HCT116 (cell line): ENCODE results near the gene FGFRL1. TPM values are rescaled to one million over a fixed set of nuclear protein-coding genes. Genes with fewer than 3 reads are reported as not detected.

Experiments
- ATAC-seq: fragments of 200-7000 bp; cut with Tn5 transposase; 2 replicates; pipeline ENCODE4 v1.9.1; 2020; ENCODE audit warnings: mild to moderate bottlenecking, moderate library complexity
- BruUV-seq: library from RNA; stranded (reverse); fragments of 400-500 nt; replicated peaks from 2 replicates; lab custom pipeline; 2021; lab: Mats Ljungman, UMichigan
- CTCF ChIA-PET: fragments of 300-600 bp; sonication (Branson Sonifier 250); formaldehyde crosslinking; loops from one replicate; lab custom pipeline; 2021; ENCODE audit warnings: antibody characterized with exemption; lab: Charles Lee
- POLR2A ChIA-PET: fragments of 300-600, 350-600 bp; sonication (Branson Sonifier 250); formaldehyde crosslinking; loops from one replicate; lab custom pipeline; 2021; ENCODE audit warnings: antibody characterized with exemption; lab: Charles Lee
- RAD21 ChIA-PET, 2 experiments: fragments of 300-600 bp; sonication (Branson Sonifier 250); formaldehyde crosslinking; loops; one replicate each; lab custom pipeline; 2023; ENCODE audit warnings: low total read pairs in 2 of 2; ENCODE audit not compliant: uncharacterized antibody in 2 of 2, unreplicated experiment in 2 of 2, low non-redundant PET in 1 of 2; lab: Charles Lee
- DNase-seq: peaks from one replicate; pipeline ENCODE4 v3.0.0-alpha.2; 2010; ENCODE audit warnings: low read depth, low spot score
- H2AFZ ChIP-seq: fragments of 200-600 bp; shearing (Covaris generic), sonication (generic); 2 replicates; pipeline ENCODE4 v1.6.1; 2017; ENCODE audit warnings: low read depth, mixed run types, mixed read lengths, antibody characterized with exemption, low read length; ENCODE audit not compliant: poor library complexity, severe bottlenecking
- H3K27ac ChIP-seq: 2 replicates; pipeline ENCODE4 v1.5.1; 2012; ENCODE audit warnings: low read depth, low read length
- H3K27me3 ChIP-seq: fragments of 200-600 bp; sonication (generic); 2 replicates; pipeline ENCODE4 v1.6.1; 2016; ENCODE audit warnings: mixed run types, low read length, mixed read lengths; ENCODE audit not compliant: insufficient read depth
- H3K36me3 ChIP-seq, 2 experiments: fragments of 200-500 bp in 1 of 2; fragments of 200-600 bp in 1 of 2; sonication (Bioruptor generic) in 1 of 2; sonication (generic) in 1 of 2; 2 replicates each; pipeline versions ENCODE4 v1.5.1 to v1.6.1; 2014 to 2016; ENCODE audit warnings: low read length in 2 of 2, inconsistent platforms in 1 of 2, mixed read lengths in 1 of 2, mixed run types in 1 of 2; ENCODE audit not compliant: insufficient read depth in 2 of 2, control insufficient read depth in 1 of 2
- H3K4me1 ChIP-seq, 2 experiments: fragments of 200-600 bp in 1 of 2; sonication (generic) in 1 of 2; 2 replicates each; pipeline versions ENCODE4 v1.5.1 to v1.6.1; 2012 to 2017; ENCODE audit warnings: low read length in 2 of 2, inconsistent platforms in 1 of 2, mild to moderate bottlenecking in 1 of 2, mixed read lengths in 1 of 2, mixed run types in 1 of 2, moderate library complexity in 1 of 2; ENCODE audit not compliant: insufficient read depth in 2 of 2, control insufficient read depth in 1 of 2
- H3K4me2 ChIP-seq: fragments of 200-600 bp; sonication (generic); 2 replicates; pipeline ENCODE4 v1.6.1; 2017; ENCODE audit warnings: mixed run types, low read length, mixed read lengths
- H3K4me3 ChIP-seq, 2 experiments: fragments of 200-600 bp in 1 of 2; sonication (generic) in 1 of 2; replicated peaks in 1 of 2; 2 replicates each; pipeline ENCODE4 v1.5.1; 2011 to 2016; ENCODE audit warnings: low read length in 2 of 2, control low read depth in 1 of 2, low read depth in 1 of 2, mild to moderate bottlenecking in 1 of 2, mixed read lengths in 1 of 2, mixed run types in 1 of 2
- H3K79me2 ChIP-seq: fragments of 200-600 bp; sonication (generic); 2 replicates; pipeline ENCODE4 v1.6.1; 2017; ENCODE audit warnings: mild to moderate bottlenecking, mixed run types, low read length, moderate library complexity, mixed read lengths; ENCODE audit not compliant: insufficient read depth
- H3K9ac ChIP-seq: fragments of 200-600 bp; sonication (generic); 2 replicates; pipeline ENCODE4 v1.6.1; 2016; ENCODE audit warnings: low read length, mixed read lengths
- H3K9me2 ChIP-seq: fragments of 200-600 bp; sonication (generic), shearing (Covaris generic); 2 replicates; pipeline ENCODE4 v1.6.1; 2017; ENCODE audit warnings: mixed run types, mild to moderate bottlenecking, moderate library complexity; ENCODE audit not compliant: insufficient read depth
- H3K9me3 ChIP-seq, 2 experiments: fragments of 200-500 bp in 1 of 2; fragments of 200-600 bp in 1 of 2; sonication (Bioruptor generic) in 1 of 2; sonication (generic) in 1 of 2; 2 replicates each; pipeline ENCODE4 v1.6.1; 2014 to 2017; ENCODE audit warnings: low read length in 2 of 2, mixed read lengths in 2 of 2, inconsistent platforms in 1 of 2, low read depth in 1 of 2, mild to moderate bottlenecking in 1 of 2, mixed run types in 1 of 2, moderate library complexity in 1 of 2; ENCODE audit not compliant: control insufficient read depth in 1 of 2, insufficient read depth in 1 of 2
- H4K20me1 ChIP-seq: fragments of 200-600 bp; sonication (generic), shearing (Covaris generic); 2 replicates; pipeline ENCODE4 v1.6.1; 2017; ENCODE audit warnings: mixed run types, mild to moderate bottlenecking, moderate library complexity; ENCODE audit not compliant: insufficient read depth
- CBX3 ChIP-seq: IDR thresholded peaks from 2 replicates; pipeline ENCODE4 v1.6.1; 2012; ENCODE audit warnings: low read depth
- CEBPB ChIP-seq: IDR thresholded peaks from 2 replicates; pipeline ENCODE4 v1.6.1; 2012; ENCODE audit warnings: low read depth
- EGR1 ChIP-seq: IDR thresholded peaks from 2 replicates; pipeline ENCODE4 v1.6.1; 2012; ENCODE audit warnings: low read depth
- ELF1 ChIP-seq: IDR thresholded peaks from 2 replicates; pipeline ENCODE4 v1.6.1; 2012; ENCODE audit warnings: low read depth, borderline replicate concordance
- JUND ChIP-seq: IDR thresholded peaks from 2 replicates; pipeline ENCODE4 v1.6.1; 2012
- POLR2AphosphoS5 ChIP-seq: IDR thresholded peaks from 2 replicates; pipeline ENCODE4 v1.6.1; 2011; ENCODE audit warnings: mild to moderate bottlenecking, low read depth, low read length, moderate library complexity
- SIN3A ChIP-seq: IDR thresholded peaks from 2 replicates; pipeline ENCODE4 v1.6.1; 2012; ENCODE audit warnings: low read depth
- SP1 ChIP-seq: IDR thresholded peaks from 2 replicates; pipeline ENCODE4 v1.6.1; 2012; ENCODE audit warnings: low read depth
- TCF7L2 ChIP-seq: IDR thresholded peaks from 2 replicates; pipeline ENCODE4 v1.7.0; 2011; ENCODE audit warnings: borderline replicate concordance, inconsistent platforms; ENCODE audit not compliant: insufficient read depth, insufficient read length; ENCODE audit errors: extremely low read depth
- YY1 ChIP-seq: IDR thresholded peaks from 2 replicates; pipeline ENCODE4 v1.6.1; 2011; ENCODE audit warnings: low read length, low read depth, moderate library complexity, mild to moderate bottlenecking; ENCODE audit not compliant: insufficient replicate concordance; ENCODE audit errors: extremely low read depth
- ZFX ChIP-seq: fragments of 450-650 bp; IDR thresholded peaks from 2 replicates; pipeline ENCODE4 v1.6.1; 2017
- ZNF274 ChIP-seq: fragments of 200-500 bp; sonication (Bioruptor generic); IDR thresholded peaks from 2 replicates; pipeline ENCODE4 v1.6.1; 2014; ENCODE audit warnings: mild to moderate bottlenecking, low read depth, low read length, inconsistent platforms
- intact Hi-C: fragments of 100-400 bp; cut with micrococcal nuclease; formaldehyde crosslinking; loops from 2 replicates; pipeline ENCODE4 v1.10.0; 2022
- total RNA-seq: library from RNA; stranded (reverse); gene quantifications from one replicate; pipeline ENCODE4 v1.2.1, GENCODE V29; 2021; ENCODE audit not compliant: unreplicated experiment
- TF ChIP-seq, protein P1 (sequence below): IDR thresholded peaks from 2 replicates; pipeline ENCODE4 v1.6.1; 2012
- TF ChIP-seq, protein P2 (sequence below): IDR thresholded peaks from 2 replicates; pipeline ENCODE4 v1.6.1; 2012; ENCODE audit warnings: low read depth
- TF ChIP-seq, protein P3 (sequence below): IDR thresholded peaks from 2 replicates; pipeline ENCODE4 v1.6.1; 2011; ENCODE audit warnings: mild to moderate bottlenecking, low read length, moderate library complexity; ENCODE audit not compliant: insufficient replicate concordance; ENCODE audit errors: extremely low read depth
- TF ChIP-seq, protein P4 (sequence below): IDR thresholded peaks from 2 replicates; pipeline ENCODE4 v1.6.1; 2012
- TF ChIP-seq, protein P5 (sequence below), 3 experiments: fragments of 200-600 bp in 1 of 3; sonication (generic) in 1 of 3; IDR thresholded peaks in 2 of 3; conservative IDR thresholded peaks in 1 of 3; 2 replicates each; pipeline ENCODE4 v1.5.1; 2012 to 2017; ENCODE audit warnings: low read depth in 2 of 3, low read length in 2 of 3, antibody characterized with exemption in 1 of 3, borderline replicate concordance in 1 of 3, control low read depth in 1 of 3, mild to moderate bottlenecking in 1 of 3, mixed read lengths in 1 of 3, mixed run types in 1 of 3, moderate library complexity in 1 of 3; ENCODE audit not compliant: insufficient read depth in 1 of 3

FGFRL1 gene
- total RNA-seq, 1 experiment from 2014 or later: 91.1 TPM

DNA sequence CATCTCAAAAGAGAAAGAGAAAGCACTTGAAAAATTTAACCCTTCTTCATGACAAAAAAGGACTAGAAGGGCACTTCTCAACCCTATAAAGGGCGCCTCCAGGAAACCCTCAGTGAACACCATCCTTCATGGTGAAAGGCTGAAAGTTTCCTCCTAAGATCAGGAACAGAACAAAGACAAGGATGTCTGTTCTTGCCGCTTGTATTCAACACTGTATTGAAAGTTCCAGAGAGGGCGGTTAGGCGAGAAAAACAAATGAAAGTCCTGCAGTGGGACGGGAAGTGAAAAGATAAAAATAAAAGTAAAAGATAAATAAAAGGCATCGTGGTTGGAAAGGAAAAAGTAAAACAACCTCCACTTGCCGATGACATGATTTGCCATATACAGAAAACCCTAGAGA, 51.0 kb downstream of the FGFRL1 start:
- no peaks in the 10 kb centered on the region for H3K4me1 ChIP-seq
- no peak overlapping the region for H3K27ac ChIP-seq
- intact Hi-C loops: no loop called here
- ATAC-seq: no peak
- BruUV-seq: no TSS peak
- H4K20me1 ChIP-seq: no peaks in the 10 kb centered on the region
- no peak overlapping the region for H3K4me2 ChIP-seq
- H3K9ac ChIP-seq: no peak overlapping the region
- H3K79me2 ChIP-seq: no peaks in the 10 kb centered on the region
- no peak for DNase-seq
- ChIA-PET POLR2A (no interaction called here), CTCF (no interaction called here), RAD21 (no interaction called here)
- H3K9me2 ChIP-seq: no peaks in the 10 kb centered on the region
- no peak overlapping the region for H2AFZ ChIP-seq
- no peaks in the 10 kb centered on the region for H3K36me3 ChIP-seq
- H3K4me3 ChIP-seq: no peak overlapping the region
- TF ChIP-seq POLR2AphosphoS5 (no peak), ZNF274 (no peak), YY1 (no peak), CEBPB (no peak), ELF1 (no peak), SIN3A (no peak), JUND (no peak), TCF7L2 (no peak), EGR1 (no peak), SP1 (no peak), ZFX (no peak), CBX3 (no peak)
- TF ChIP-seq, protein P1, sequence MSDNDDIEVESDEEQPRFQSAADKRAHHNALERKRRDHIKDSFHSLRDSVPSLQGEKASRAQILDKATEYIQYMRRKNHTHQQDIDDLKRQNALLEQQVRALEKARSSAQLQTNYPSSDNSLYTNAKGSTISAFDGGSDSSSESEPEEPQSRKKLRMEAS: no peak
- TF ChIP-seq, protein P2, sequence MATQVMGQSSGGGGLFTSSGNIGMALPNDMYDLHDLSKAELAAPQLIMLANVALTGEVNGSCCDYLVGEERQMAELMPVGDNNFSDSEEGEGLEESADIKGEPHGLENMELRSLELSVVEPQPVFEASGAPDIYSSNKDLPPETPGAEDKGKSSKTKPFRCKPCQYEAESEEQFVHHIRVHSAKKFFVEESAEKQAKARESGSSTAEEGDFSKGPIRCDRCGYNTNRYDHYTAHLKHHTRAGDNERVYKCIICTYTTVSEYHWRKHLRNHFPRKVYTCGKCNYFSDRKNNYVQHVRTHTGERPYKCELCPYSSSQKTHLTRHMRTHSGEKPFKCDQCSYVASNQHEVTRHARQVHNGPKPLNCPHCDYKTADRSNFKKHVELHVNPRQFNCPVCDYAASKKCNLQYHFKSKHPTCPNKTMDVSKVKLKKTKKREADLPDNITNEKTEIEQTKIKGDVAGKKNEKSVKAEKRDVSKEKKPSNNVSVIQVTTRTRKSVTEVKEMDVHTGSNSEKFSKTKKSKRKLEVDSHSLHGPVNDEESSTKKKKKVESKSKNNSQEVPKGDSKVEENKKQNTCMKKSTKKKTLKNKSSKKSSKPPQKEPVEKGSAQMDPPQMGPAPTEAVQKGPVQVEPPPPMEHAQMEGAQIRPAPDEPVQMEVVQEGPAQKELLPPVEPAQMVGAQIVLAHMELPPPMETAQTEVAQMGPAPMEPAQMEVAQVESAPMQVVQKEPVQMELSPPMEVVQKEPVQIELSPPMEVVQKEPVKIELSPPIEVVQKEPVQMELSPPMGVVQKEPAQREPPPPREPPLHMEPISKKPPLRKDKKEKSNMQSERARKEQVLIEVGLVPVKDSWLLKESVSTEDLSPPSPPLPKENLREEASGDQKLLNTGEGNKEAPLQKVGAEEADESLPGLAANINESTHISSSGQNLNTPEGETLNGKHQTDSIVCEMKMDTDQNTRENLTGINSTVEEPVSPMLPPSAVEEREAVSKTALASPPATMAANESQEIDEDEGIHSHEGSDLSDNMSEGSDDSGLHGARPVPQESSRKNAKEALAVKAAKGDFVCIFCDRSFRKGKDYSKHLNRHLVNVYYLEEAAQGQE: no peak
- TF ChIP-seq, protein P3, sequence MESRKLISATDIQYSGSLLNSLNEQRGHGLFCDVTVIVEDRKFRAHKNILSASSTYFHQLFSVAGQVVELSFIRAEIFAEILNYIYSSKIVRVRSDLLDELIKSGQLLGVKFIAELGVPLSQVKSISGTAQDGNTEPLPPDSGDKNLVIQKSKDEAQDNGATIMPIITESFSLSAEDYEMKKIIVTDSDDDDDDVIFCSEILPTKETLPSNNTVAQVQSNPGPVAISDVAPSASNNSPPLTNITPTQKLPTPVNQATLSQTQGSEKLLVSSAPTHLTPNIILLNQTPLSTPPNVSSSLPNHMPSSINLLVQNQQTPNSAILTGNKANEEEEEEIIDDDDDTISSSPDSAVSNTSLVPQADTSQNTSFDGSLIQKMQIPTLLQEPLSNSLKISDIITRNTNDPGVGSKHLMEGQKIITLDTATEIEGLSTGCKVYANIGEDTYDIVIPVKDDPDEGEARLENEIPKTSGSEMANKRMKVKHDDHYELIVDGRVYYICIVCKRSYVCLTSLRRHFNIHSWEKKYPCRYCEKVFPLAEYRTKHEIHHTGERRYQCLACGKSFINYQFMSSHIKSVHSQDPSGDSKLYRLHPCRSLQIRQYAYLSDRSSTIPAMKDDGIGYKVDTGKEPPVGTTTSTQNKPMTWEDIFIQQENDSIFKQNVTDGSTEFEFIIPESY: no peak
- TF ChIP-seq, protein P4, sequence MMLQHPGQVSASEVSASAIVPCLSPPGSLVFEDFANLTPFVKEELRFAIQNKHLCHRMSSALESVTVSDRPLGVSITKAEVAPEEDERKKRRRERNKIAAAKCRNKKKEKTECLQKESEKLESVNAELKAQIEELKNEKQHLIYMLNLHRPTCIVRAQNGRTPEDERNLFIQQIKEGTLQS: no peak
- TF ChIP-seq, protein P5, sequence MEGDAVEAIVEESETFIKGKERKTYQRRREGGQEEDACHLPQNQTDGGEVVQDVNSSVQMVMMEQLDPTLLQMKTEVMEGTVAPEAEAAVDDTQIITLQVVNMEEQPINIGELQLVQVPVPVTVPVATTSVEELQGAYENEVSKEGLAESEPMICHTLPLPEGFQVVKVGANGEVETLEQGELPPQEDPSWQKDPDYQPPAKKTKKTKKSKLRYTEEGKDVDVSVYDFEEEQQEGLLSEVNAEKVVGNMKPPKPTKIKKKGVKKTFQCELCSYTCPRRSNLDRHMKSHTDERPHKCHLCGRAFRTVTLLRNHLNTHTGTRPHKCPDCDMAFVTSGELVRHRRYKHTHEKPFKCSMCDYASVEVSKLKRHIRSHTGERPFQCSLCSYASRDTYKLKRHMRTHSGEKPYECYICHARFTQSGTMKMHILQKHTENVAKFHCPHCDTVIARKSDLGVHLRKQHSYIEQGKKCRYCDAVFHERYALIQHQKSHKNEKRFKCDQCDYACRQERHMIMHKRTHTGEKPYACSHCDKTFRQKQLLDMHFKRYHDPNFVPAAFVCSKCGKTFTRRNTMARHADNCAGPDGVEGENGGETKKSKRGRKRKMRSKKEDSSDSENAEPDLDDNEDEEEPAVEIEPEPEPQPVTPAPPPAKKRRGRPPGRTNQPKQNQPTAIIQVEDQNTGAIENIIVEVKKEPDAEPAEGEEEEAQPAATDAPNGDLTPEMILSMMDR (IDR thresholded peaks at IDR 0.05 in 2 of 3, conservative IDR thresholded peaks at IDR 0.05 in 1 of 3; ENCODE audit: borderline replicate concordance in 1 of 3, insufficient read depth in 1 of 3, low read depth in 2 of 3, low read length in 2 of 3): no peak
- no peaks in the 10 kb centered on the region for H3K9me3 ChIP-seq
- H3K27me3 ChIP-seq: peaks cover 13% of the 10 kb centered on the region; the same call in 1 of the 2 replicates
